M059J (cell line): ENCODE results near the gene GADL1. TPM values are rescaled to one million over a fixed set of nuclear protein-coding genes. Genes with fewer than 3 reads are reported as not detected.

Source experiments
- DNase-seq: peaks from one replicate; pipeline ENCODE4 v3.0.0-alpha.2; 2012; ENCODE audit warnings: low read depth
- total RNA-seq: library from RNA; depleted of rRNA; stranded (reverse); fragments of >200 nt; shearing (Covaris generic); gene quantifications from 2 replicates; pipeline ENCODE4 v1.2.3, GENCODE V29; 2014

GADL1 gene
- total RNA-seq, 1 experiment from 2014 or later: not detected

- no peak for DNase-seq
These were observed 217.1 kb downstream of the GADL1 start for GRCh38 chr3:30677347-30677685.

- no peak for DNase-seq
These were observed 217.8 kb downstream of the GADL1 start for GRCh38 chr3:30676424-30677346.
